GM21528 (cell line): ENCODE results near the gene STARD3NL.

Experiments used
- ATAC-seq: cut with Tn5 transposase; IDR thresholded peaks from one replicate; pipeline ENCODE4 v1.9.1; 2021; ENCODE audit warnings: mild to moderate bottlenecking, moderate library complexity; ENCODE audit not compliant: unreplicated experiment, low FRiP score

Gene STARD3NL

DNA sequence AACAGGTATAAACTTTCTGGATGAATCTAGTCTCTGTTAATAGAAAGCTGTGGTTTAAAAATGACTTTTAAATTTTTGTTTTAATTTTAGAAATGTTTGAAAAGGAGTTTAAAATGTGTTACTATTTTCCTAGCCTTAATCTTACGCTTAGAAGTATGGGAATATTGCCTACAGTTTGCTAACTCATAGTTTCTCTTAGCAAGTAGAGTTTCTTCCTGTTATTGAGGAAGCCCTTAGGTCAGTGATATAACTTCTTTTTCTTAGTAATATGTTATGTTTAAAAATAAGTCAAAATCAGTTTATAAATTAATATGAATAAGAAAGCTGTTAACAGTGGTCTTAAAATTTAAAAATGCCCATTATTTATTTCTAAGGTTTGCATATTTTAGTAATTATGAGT lies 3.1 kb downstream of the STARD3NL start:
- ATAC-seq = no peak

DNA sequence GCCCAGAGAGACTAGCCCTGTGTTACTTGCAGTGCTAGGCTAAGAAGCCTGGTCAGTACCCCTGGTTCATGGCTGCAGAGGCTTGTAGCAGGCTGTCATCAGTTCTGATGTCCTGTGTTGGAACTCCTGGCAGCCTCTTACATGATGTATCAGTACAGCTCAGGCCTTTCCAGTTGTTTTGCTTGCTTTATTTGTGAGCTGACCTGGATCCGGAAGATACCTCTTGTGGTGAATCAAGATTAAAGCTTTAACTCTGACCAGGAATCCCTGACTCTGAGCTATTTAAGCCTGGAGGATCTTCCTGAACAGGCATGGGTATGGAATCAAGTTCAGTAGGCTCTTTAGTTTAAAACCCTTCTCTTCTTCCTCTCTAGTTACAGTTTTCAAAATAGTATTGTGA lies 4.4 kb downstream of the STARD3NL start:
- no peak for ATAC-seq

- no peak for ATAC-seq
Measured at GRCh38 chr7:38185395-38186307, 7.6 kb downstream of the STARD3NL start.

DNA sequence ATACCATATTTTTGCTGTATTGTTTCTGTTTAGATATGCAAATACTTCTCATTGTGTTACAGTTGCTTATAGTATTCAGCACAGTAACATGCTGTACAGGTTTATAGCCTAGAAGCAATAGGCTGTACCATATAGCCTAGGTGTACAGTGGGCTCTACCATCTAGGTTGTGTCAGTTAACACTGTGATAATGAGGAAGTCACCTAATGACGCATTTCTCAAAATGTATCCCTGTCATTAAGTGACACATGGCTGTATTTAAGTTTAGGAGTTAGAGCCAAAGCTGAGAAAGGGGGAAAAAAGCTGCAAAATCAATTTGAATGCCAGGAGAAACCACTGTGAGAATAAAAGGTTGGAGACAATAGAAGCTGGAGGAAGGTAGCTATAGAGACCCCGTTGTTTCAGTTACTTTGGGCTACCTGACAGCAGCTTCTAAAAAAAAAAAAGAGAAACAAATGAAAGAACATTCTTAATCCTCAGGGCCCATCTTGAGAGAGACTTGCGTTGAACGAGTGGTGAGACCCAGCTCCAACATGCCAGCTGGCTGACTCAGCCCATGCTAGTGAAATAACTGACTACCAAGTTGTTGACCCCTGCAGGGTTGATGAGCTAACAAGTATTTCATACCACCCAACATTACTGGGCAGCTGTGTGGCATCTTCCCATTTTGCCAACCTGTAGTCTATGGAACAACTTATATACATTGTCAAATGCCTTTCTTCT lies 8.7 kb downstream of the STARD3NL start:
- no peak for ATAC-seq

DNA sequence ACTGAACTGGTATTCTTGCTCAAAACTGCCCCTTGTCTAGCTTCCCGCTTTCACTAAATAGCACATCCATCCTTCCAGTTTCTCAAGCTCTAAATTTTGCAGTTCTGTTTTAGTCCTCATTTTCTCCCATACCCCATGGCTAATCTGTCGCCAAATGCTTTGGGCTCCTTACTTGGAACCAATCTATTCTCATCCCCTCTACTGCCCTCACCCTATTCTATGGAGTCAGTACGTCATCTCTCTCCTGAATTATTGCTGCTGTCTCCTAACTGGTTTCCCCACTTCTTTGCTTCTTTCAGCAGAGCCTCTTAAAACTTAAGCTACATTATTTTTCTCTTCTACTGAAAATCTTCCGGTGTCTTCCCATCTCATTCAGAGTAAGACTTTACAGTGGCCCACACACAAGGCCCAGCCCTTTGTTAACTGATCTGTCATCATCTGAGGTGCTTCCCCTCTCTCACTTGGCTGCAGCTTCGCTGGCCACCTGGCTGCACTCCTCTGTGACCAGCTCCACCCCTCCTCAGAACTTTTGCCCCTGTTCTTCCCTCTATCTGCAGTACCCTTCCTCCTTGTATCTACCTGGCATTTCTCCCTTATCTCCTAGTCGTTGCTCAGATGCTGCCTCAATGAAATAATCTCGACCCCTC lies 9.9 kb downstream of the STARD3NL start:
- ATAC-seq = peak; percentile 78

DNA sequence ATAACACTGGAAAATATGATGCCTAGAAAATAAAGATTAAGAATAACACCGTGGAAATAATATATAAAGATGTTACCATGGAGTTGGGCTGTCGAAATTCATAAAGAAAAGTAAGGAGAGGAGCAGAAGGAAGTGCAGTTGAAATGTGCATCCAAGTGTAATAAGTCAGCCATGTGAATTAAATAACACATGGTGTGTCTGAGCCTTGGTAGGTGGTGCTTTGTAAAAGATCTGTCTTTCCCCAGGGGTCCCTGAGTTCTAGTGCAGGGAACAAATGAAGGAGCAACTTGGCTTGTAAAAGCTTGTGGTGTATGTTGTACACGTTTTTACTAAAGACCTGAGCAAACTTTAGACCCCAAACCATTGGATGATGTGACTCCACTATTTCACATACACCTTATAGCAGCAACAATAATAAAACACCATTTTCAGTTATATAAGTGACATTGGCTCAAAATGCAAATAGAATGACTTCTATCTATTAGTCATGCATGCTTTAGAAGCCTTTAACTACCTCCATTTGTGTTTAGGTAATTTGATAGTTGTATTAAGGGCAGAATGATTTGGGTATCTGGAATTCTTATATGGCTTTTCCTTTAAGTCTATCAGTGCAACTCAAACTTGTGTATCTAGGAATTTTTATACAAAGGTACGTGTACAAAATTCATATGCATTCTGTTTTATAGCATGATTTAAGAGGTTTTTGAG lies 11.3 kb downstream of the STARD3NL start:
- no peak for ATAC-seq

GRCh38 chr7:38190011-38190410 lies 12.0 kb downstream of the STARD3NL start:
- no peak for ATAC-seq

GRCh38 chr7:38191791-38192190 lies 13.7 kb downstream of the STARD3NL start:
- no peak for ATAC-seq

DNA sequence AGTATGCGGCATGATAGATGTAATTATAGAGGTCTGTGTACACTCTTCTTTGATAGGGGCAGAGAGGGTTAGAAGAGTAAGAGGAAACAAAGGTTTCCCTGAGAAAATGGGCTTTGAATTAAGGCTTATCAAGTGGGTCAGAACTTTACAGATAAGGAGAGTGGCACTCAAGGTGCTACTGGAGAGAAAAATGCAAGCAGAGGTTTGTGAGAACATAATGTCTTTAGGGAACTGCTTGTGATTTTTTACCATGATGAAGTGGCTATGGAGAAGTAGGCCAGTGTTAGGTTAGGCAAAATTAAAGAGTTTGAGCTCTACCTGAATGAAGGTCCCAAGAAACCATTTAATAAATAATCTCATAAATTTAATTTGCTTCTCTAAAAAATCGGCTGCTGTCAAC lies 14.3 kb downstream of the STARD3NL start:
- ATAC-seq = no peak

DNA sequence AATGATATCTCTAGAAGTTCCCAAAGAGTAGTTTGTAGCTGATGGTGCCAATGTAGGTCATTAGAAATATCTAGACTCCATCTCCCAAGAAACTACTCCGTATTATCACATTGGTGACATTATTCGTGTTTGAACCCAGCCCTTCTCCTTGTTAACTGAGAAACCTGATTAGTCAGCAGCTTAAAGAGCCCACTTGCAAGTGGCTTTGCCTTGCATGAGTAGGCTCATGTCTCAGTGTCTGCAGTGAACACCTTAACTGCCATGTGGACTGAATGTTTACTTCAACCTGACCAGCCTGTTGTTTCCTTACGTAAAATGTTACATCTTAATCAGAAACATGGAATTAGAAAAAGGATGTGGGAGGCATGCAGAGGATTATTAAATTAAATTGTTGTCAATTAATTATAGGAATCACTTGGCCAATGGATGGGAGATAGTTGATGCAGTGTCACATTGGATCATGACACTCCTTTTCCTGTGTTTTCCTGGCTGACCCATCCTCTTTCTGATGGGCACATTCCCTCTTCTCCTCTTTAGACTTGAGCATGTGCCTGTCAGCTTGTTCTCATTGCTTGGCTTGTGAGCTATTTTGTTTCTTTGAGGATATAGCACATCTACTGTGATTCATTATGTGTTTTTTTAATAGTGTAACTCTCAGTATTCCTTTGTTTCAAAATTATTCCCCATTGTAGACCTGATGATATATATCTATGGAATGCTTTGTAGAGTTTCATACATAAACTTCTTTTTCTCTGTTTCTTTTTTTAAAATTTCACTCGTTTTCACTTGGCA lies 18.0 kb downstream of the STARD3NL start:
- ATAC-seq = no peak

GRCh38 chr7:38198366-38198765 lies 20.3 kb downstream of the STARD3NL start:
- ATAC-seq = no peak

- no peak for ATAC-seq
Measured at GRCh38 chr7:38199154-38199553, 21.1 kb downstream of the STARD3NL start.

- ATAC-seq = no peak
Measured at GRCh38 chr7:38199782-38200181, 21.7 kb downstream of the STARD3NL start.

DNA sequence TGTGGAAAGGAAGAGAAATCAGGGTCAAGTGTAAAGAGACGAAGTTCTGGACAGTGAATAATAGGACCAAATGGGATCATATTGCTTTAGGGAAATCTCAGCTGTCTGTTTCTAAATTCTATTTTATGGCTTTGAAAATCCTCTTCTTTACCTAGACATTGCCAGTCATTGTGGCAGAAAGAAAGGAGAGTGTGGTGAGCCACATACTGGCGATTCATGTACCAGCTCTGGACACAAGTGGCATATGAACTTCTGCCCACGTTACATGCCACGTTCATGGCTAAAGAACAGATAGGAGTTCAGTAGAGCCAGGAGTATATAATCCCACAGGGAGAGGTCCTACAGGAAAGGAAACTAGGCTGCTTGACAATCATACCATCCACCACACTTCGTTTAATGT lies 28.0 kb downstream of the STARD3NL start:
- ATAC-seq = no peak

DNA sequence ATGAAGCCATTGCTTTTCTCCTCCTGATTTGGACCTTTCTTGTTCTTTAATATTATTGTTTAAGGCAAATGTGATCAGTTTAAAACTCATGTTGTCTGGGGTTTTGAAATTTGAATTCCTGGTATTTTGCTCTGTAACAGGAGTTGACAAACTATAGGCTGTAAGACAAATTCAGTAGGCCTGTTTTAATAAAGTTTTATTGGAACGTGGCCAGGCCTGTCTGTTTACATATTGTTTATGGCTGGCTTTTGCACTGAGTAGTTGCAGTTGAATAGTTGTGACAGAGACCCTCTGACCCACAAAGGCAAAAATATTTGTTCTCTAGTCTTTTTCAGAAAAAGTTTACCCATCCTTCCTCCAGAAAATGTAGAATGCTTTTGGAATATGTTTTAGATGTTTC lies 29.8 kb downstream of the STARD3NL start:
- ATAC-seq = no peak

DNA sequence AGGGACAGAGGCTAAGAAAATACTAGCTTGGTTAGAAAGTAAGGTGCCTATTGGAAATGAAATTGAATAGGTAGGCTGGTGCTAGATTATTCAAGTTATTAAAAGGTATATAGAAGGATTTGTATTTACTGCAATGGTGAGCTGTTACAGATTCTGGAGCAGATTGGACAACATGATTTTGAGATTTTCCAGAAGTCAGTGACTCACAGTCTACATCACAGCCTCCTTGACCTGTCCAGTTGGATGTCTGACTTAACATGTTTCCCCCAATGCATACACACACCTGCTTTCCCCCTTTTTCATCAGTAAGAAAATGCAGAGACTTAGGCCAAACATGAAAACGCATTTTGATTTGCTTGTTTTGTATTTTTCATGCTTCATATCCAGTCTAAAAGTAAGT lies 33.4 kb downstream of the STARD3NL start:
- no peak for ATAC-seq

DNA sequence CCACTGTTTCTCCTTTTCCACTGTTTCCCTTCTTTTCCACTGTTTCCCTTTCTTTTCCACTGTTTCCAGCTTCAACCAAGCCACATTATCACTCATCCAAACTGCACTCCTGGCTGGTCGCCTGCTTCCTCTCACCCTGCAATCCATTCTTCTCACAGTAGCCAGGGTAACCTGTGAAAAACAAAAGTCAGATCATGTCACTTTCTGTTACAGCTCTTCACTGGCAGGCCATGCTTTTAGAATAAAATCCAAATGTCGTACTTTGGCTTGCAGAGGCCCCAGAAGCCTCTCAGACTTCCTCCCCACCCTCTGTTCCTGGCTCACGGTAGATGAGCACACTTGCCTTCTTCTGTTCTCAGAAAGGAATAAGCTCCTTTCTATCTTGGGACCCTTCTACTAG lies 33.9 kb downstream of the STARD3NL start:
- no peak for ATAC-seq

GRCh38 chr7:38215115-38215514 lies 37.1 kb downstream of the STARD3NL start:
- ATAC-seq = no peak

- peak; percentile 92 for ATAC-seq
Measured at GRCh38 chr7:38215735-38216670, 38.0 kb downstream of the STARD3NL start.
